Activated CD8-positive, alpha-beta T cell treated with anti-CD3 and anti-CD28 coated beads for 36 hours (primary cell): Measurements from ENCODE around the gene DNAJC1. TPM values are rescaled to one million over a fixed set of nuclear protein-coding genes. Genes with fewer than 3 reads are reported as not detected.
A peak's percentile ranks its signal among the peaks of the same experiment; 100 is the strongest.

ENCODE experiments used
- ATAC-seq: fragments of 200-7000 bp; cut with Tn5 transposase; one replicate; pipeline ENCODE4 v1.10.0; 2021; ENCODE audit warnings: mild to moderate bottlenecking, moderate library complexity
- CTCF ChIA-PET: fragments of 350-600 bp; sonication (Branson Sonifier 250); formaldehyde crosslinking; loops from one replicate; lab custom pipeline; 2021; ENCODE audit warnings: antibody characterized with exemption; lab: Charles Lee
- POLR2A ChIA-PET: fragments of 350-600 bp; sonication (Branson Sonifier 250); formaldehyde crosslinking; loops from one replicate; lab custom pipeline; 2021; ENCODE audit warnings: antibody characterized with exemption; lab: Charles Lee
- DNase-seq: peaks from one replicate; pipeline ENCODE4 v3.0.0-alpha.2; 2020
- H3K27ac Mint-ChIP-seq: one replicate; pipeline ENCODE4 v1.8.0; 2021; ENCODE audit warnings: mild to moderate bottlenecking, mixed read lengths
- H3K27me3 Mint-ChIP-seq: one replicate; pipeline ENCODE4 v1.8.0; 2021; ENCODE audit warnings: mixed read lengths
- H3K36me3 Mint-ChIP-seq: one replicate; pipeline ENCODE4 v1.8.0; 2021; ENCODE audit warnings: low read depth, mixed read lengths
- H3K4me1 Mint-ChIP-seq: one replicate; pipeline ENCODE4 v1.8.0; 2021; ENCODE audit warnings: low read depth, mixed read lengths
- H3K4me3 Mint-ChIP-seq: one replicate; pipeline ENCODE4 v1.8.0; 2021; ENCODE audit warnings: mild to moderate bottlenecking, moderate library complexity, mixed read lengths
- H3K9me3 Mint-ChIP-seq: one replicate; pipeline ENCODE4 v1.8.0; 2021; ENCODE audit warnings: mixed read lengths
- intact Hi-C: fragments of 100-400 bp; cut with micrococcal nuclease; formaldehyde crosslinking; loops from one replicate; pipeline ENCODE4 v1.10.0; 2022
- total RNA-seq, 2 experiments: library from RNA; stranded (reverse); gene quantifications; one replicate each; pipeline ENCODE4 v1.2.3, GENCODE V29; 2021
- TF ChIP-seq, protein P1 (sequence below): fragments of 200-600 bp; IDR thresholded peaks from one replicate; pipeline ENCODE4 v1.8.0; 2022; ENCODE audit warnings: antibody characterized with exemption, mild to moderate bottlenecking

DNAJC1 gene
- total RNA-seq, 2 experiments from 2014 or later, result 19.3 to 23.7 TPM

DNA sequence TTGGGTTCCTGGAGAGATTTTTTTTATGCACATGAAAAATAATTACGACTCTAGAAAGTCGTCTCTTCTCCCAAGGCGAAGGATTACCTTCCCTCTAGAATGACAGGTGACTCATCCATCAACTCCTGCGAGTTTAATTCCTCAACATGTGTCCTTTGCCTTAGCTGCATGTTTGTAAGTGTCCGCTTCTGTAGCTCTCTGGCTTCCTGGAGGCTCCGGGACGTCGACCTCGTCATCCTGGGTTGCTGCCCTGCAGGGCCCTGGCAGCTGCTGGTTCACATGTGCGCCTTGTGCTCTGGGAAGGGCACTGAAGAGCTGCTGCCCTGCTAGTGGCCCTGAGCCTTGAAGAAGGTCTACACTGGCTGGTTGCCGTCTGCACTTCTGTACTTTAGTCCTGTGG lies 259.3 kb downstream of the DNAJC1 start:
- CTCF ChIA-PET, result interaction anchor here (1.0 kb wide), 1 partner anchor 13 kb away, joined by 4 read pairs; no protein-coding TSS in a partner anchor
- TF ChIP-seq, protein P1, sequence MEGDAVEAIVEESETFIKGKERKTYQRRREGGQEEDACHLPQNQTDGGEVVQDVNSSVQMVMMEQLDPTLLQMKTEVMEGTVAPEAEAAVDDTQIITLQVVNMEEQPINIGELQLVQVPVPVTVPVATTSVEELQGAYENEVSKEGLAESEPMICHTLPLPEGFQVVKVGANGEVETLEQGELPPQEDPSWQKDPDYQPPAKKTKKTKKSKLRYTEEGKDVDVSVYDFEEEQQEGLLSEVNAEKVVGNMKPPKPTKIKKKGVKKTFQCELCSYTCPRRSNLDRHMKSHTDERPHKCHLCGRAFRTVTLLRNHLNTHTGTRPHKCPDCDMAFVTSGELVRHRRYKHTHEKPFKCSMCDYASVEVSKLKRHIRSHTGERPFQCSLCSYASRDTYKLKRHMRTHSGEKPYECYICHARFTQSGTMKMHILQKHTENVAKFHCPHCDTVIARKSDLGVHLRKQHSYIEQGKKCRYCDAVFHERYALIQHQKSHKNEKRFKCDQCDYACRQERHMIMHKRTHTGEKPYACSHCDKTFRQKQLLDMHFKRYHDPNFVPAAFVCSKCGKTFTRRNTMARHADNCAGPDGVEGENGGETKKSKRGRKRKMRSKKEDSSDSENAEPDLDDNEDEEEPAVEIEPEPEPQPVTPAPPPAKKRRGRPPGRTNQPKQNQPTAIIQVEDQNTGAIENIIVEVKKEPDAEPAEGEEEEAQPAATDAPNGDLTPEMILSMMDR, result no peak
- POLR2A ChIA-PET, result interaction anchor here (0.8 kb wide), 1 partner anchor 249 kb away, joined by 3 read pairs; no protein-coding TSS in a partner anchor
- Mint-ChIP-seq H3K4me1 (peaks cover 34% of the 10 kb centered on the region), H3K36me3 (peaks cover 28% of the 10 kb centered on the region), H3K9me3 (no peaks in the 10 kb centered on the region), H3K27ac (no peak overlapping the region), H3K27me3 (no peaks in the 10 kb centered on the region), H3K4me3 (no peak overlapping the region)
- no peak for ATAC-seq
- DNase-seq, result no peak
- intact Hi-C loops, result no loop called here

DNA sequence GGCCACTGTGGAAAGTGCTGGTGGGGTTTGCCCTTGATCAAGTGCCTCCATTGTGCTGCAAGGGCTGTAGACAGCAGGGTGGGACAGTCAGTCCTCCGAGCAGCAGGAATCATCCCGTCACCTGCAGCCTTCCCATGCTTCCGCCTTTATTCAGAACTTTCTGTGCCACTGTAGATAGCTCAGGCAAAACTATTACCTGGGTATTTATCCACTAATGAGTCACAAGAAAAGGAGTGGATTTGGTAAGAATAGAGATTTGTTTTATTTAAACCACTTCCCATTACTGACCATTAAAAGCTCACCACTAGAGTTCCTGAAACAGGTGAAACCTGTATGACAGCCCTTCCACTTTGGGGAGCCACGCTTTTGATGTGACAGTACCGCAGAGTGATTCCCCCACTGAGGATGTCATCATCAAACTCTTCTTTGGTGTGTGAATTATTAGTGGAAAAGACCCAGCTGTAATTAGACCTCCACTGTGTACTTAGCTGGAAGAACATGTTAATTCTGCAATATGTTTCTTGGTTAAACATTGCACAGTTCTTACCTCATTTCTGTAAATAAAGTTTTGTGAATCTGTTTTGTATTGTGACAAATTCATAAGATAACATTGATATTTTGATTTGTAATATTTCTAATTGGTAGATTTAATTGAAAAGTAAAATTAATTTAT lies 260.7 kb downstream of the DNAJC1 start:
- CTCF ChIA-PET, result interaction anchor here (1.9 kb wide), 1 partner anchor 10 kb away, joined by 7 read pairs; no protein-coding TSS in a partner anchor

DNA sequence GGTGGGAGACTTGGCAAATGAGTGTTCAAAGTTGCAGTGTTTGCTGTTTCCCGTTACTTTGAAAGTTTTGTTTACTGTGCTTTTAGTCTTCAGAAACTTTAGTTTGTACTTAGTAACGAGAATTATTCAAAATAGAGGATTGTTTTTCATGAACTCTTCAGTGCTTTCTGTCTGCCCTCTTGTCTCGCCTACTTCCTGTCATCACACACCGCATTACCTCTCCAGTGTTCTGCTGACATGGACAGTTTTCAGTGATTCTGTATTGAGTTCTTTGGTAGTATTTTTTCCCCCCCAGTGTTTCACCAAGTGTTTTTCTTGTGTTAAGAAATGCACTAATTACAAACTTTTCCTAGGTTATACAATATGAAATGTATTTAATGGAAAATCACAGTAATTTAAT lies 262.5 kb downstream of the DNAJC1 start:
- ATAC-seq, result peak; percentile 57
- CTCF ChIA-PET, result interaction anchor here (1.0 to 1.6 kb wide), 3 partner anchors 8 to 243 kb away, joined by 3 to 4 read pairs (median 3); no protein-coding TSS in a partner anchor
- peaks cover 43% of the 10 kb centered on the region for H3K4me1 Mint-ChIP-seq
- TF ChIP-seq, protein P1, result no peak
- intact Hi-C loops, result no loop called here
- H3K9me3 Mint-ChIP-seq, result no peaks in the 10 kb centered on the region
- peak overlapping the region; percentile 65 for H3K27ac Mint-ChIP-seq
- peak; percentile 14 for DNase-seq
- no peaks in the 10 kb centered on the region for H3K27me3 Mint-ChIP-seq
- H3K4me3 Mint-ChIP-seq, result no peak overlapping the region
- POLR2A ChIA-PET, result interaction anchor here (0.6 kb wide), 1 partner anchor 378 kb away, joined by 3 read pairs; no protein-coding TSS in a partner anchor
- peaks cover 43% of the 10 kb centered on the region for H3K36me3 Mint-ChIP-seq

More for the DNA sequence above, 260.7 kb downstream of the DNAJC1 start:
- POLR2A ChIA-PET, result no interaction called here
- Mint-ChIP-seq H3K9me3 (no peaks in the 10 kb centered on the region), H3K27ac (no peak overlapping the region), H3K27me3 (no peaks in the 10 kb centered on the region), H3K4me3 (no peak overlapping the region), H3K36me3 (peaks cover 35% of the 10 kb centered on the region), H3K4me1 (peaks cover 43% of the 10 kb centered on the region)
- intact Hi-C loops, result no loop called here
- ATAC-seq (no peak), DNase-seq (no peak)
- TF ChIP-seq, protein P1, result no peak

DNA sequence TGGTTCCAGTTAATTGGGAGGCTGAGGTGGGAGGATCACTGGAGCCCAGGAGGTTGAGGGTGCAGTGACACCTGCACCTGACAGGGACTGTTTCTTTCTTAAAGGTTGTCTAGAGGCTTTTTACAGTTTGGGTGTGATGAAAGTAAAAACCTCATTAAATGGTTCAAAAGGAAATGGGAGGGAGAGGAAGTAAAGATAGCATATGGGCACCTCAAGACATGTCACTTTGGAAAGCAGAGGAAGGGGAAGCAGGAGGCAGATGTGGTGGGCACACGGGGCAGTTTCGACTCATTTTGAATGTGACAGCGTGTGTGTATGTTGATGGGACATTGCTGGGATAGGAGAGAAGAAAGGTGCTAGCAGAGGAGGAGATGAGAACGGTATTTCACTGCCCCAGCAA lies 266.4 kb downstream of the DNAJC1 start:
- Mint-ChIP-seq H3K27me3 (no peaks in the 10 kb centered on the region), H3K4me3 (no peak overlapping the region), H3K4me1 (peaks cover 44% of the 10 kb centered on the region), H3K36me3 (peaks cover 36% of the 10 kb centered on the region), H3K27ac (peak overlapping the region; percentile 59), H3K9me3 (no peaks in the 10 kb centered on the region)
- ATAC-seq (peak; percentile 26), DNase-seq (no peak)
- intact Hi-C loops, result no loop called here
- CTCF ChIA-PET, result no interaction called here
- TF ChIP-seq, protein P1, result no peak
- POLR2A ChIA-PET, result no interaction called here

DNA sequence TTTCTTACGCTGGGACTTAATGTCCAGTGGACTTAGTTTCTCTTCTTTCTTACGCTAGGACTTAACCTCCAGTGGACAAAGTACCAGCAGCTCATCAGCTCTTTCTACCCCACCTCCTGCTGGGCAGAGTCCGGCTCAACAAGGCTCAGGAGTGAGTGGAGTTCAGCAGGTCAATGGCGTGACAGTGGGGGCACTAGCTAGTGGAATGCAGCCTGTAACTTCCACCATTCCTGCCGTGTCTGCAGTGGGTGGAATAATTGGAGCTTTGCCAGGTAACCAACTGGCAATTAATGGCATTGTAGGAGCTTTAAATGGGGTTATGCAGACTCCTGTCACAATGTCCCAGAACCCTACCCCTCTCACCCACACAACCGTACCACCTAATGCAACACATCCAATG lies 269.8 kb downstream of the DNAJC1 start:
- intact Hi-C loops, result loop anchor here (5.0 kb wide), 1 partner anchor 236 kb away; no protein-coding TSS in a partner anchor
- no peaks in the 10 kb centered on the region for H3K27me3 Mint-ChIP-seq
- peaks cover 26% of the 10 kb centered on the region for H3K4me1 Mint-ChIP-seq
- TF ChIP-seq, protein P1, result no peak
- ChIA-PET CTCF (interaction anchor here (1.5 to 6.4 kb wide), 5 partner anchors 9 to 238 kb away, joined by 7 to 58 read pairs (median 13); no protein-coding TSS in a partner anchor), POLR2A (no interaction called here)
- H3K4me3 Mint-ChIP-seq, result no peak overlapping the region
- no peaks in the 10 kb centered on the region for H3K9me3 Mint-ChIP-seq
- peaks cover 27% of the 10 kb centered on the region for H3K36me3 Mint-ChIP-seq
- DNase-seq, result no peak
- H3K27ac Mint-ChIP-seq, result no peak overlapping the region
- no peak for ATAC-seq
